Measurements from ENCODE around the gene PNCK. TPM values are rescaled to one million over a fixed set of nuclear protein-coding genes. Genes with fewer than 3 reads are reported as not detected.
A peak's percentile ranks its signal among the peaks of the same experiment; 100 is the strongest.

The PNCK gene
- total RNA-seq, 2 experiments from 2014 or later = 0.70 to 1.0 TPM

GRCh38 chrX:153665726-153666306 is 7.8 kb downstream of the PNCK start:
- H3K27ac Mint-ChIP-seq = no peak overlapping the region
- ATAC-seq (ENCODE audit: poor library complexity) = no peak
- H3K27me3 Mint-ChIP-seq = peaks cover 18% of the 10 kb centered on the region
- no peak overlapping the region for H3K4me3 Mint-ChIP-seq
- H3K9me3 Mint-ChIP-seq = no peaks in the 10 kb centered on the region
- no peak overlapping the region for H3K4me3 ChIP-seq (ENCODE audit: low read length)
- H3K36me3 ChIP-seq (ENCODE audit: insufficient read depth, low read length) = no peaks in the 10 kb centered on the region
- H3K27ac ChIP-seq (ENCODE audit: low read depth in 1 of 2, low read length in 2 of 2) = no peak overlapping the region
- H3K27me3 ChIP-seq (ENCODE audit: control insufficient read depth in 1 of 2, insufficient read depth in 2 of 2, low read length in 2 of 2) = peaks cover 0 to 2% of the 10 kb centered on the region in 2 experiments
- H3K36me3 Mint-ChIP-seq (ENCODE audit: low read depth) = no peaks in the 10 kb centered on the region
- H3K9me3 ChIP-seq (ENCODE audit: control insufficient read depth in 1 of 2, insufficient read depth in 1 of 2, low read length in 2 of 2) = no peaks in the 10 kb centered on the region
- ChIA-PET POLR2A (no interaction called here), CTCF (no interaction called here)
- intact Hi-C loops (cut with DNase I, micrococcal nuclease) = loop anchor here (2.0 to 5.0 kb wide), 2 partner anchors 127 to 129 kb away; no protein-coding TSS in a partner anchor
- DNase-seq = no peak
- peaks cover 11% of the 10 kb centered on the region for H3K4me1 Mint-ChIP-seq (ENCODE audit: low read depth)
- peaks cover 17% of the 10 kb centered on the region for H3K4me1 ChIP-seq (ENCODE audit: insufficient read depth, low read length)
- no peak for TF ChIP-seq CTCF (IDR thresholded peaks at IDR 0.05)

GRCh38 chrX:153662266-153662665 is 11.3 kb downstream of the PNCK start:
- Mint-ChIP-seq H3K36me3 (ENCODE audit: low read depth) (no peaks in the 10 kb centered on the region), H3K9me3 (no peaks in the 10 kb centered on the region), H3K4me3 (no peak overlapping the region), H3K4me1 (ENCODE audit: low read depth) (peaks cover 5% of the 10 kb centered on the region), H3K27me3 (peaks cover 15% of the 10 kb centered on the region), H3K27ac (no peak overlapping the region)
- ATAC-seq (ENCODE audit: poor library complexity) (no peak), DNase-seq (peak; percentile 30 to 77 (median 53))
- H3K27ac ChIP-seq (ENCODE audit: low read depth in 1 of 2, low read length in 2 of 2) = no peak overlapping the region
- ChIA-PET CTCF (interaction anchor here (0.6 to 1.7 kb wide), 7 partner anchors 8 to 721 kb away, joined by 3 to 6 read pairs (median 4); no protein-coding TSS in a partner anchor), POLR2A (interaction anchor here (1.2 to 1.6 kb wide), 2 partner anchors 52 to 108 kb away, joined by 3 to 7 read pairs; no protein-coding TSS in a partner anchor)
- peak overlapping the region; percentile 25 for H3K4me3 ChIP-seq (ENCODE audit: low read length)
- peaks cover 0 to 2% of the 10 kb centered on the region in 2 experiments for H3K27me3 ChIP-seq (ENCODE audit: control insufficient read depth in 1 of 2, insufficient read depth in 2 of 2, low read length in 2 of 2)
- peaks cover 6% of the 10 kb centered on the region for H3K4me1 ChIP-seq (ENCODE audit: insufficient read depth, low read length)
- H3K9me3 ChIP-seq (ENCODE audit: control insufficient read depth in 1 of 2, insufficient read depth in 1 of 2, low read length in 2 of 2) = no peaks in the 10 kb centered on the region
- TF ChIP-seq CTCF (IDR thresholded peaks at IDR 0.05) = peak; percentile 51
- no peaks in the 10 kb centered on the region for H3K36me3 ChIP-seq (ENCODE audit: insufficient read depth, low read length)
- intact Hi-C loops (cut with DNase I, micrococcal nuclease) = loop anchor here (1.0 to 5.0 kb wide), 3 partner anchors 51 to 720 kb away; no protein-coding TSS in a partner anchor

- H3K9me3 Mint-ChIP-seq = no peaks in the 10 kb centered on the region
- CTCF ChIA-PET = no interaction called here
- no peaks in the 10 kb centered on the region for H3K36me3 Mint-ChIP-seq (ENCODE audit: low read depth)
- ATAC-seq (ENCODE audit: poor library complexity) = no peak
- intact Hi-C loops (cut with DNase I, micrococcal nuclease) = no loop called here
- H3K36me3 ChIP-seq (ENCODE audit: insufficient read depth, low read length) = no peaks in the 10 kb centered on the region
- no peaks in the 10 kb centered on the region for H3K27me3 ChIP-seq (ENCODE audit: control insufficient read depth in 1 of 2, insufficient read depth in 2 of 2, low read length in 2 of 2)
- H3K9me3 ChIP-seq (ENCODE audit: control insufficient read depth in 1 of 2, insufficient read depth in 1 of 2, low read length in 2 of 2) = no peaks in the 10 kb centered on the region
- no peak for DNase-seq
- peaks cover 6% of the 10 kb centered on the region for H3K4me1 ChIP-seq (ENCODE audit: insufficient read depth, low read length)
- no peak for TF ChIP-seq CTCF (IDR thresholded peaks at IDR 0.05)
- H3K27me3 Mint-ChIP-seq = peaks cover 15% of the 10 kb centered on the region
- H3K4me3 Mint-ChIP-seq = no peak overlapping the region
- no peak overlapping the region for H3K4me3 ChIP-seq (ENCODE audit: low read length)
- POLR2A ChIA-PET = no interaction called here
- peaks cover 5% of the 10 kb centered on the region for H3K4me1 Mint-ChIP-seq (ENCODE audit: low read depth)
- H3K27ac ChIP-seq (ENCODE audit: low read depth in 1 of 2, low read length in 2 of 2) = no peak overlapping the region
- no peak overlapping the region for H3K27ac Mint-ChIP-seq
Observed at GRCh38 chrX:153659268-153659667, 14.3 kb downstream of the PNCK start.

Measured in CD4-positive, alpha-beta T cell (primary cell).